NCI-H2227 (cell line): ENCODE results near the gene PPM1M.
"Not testable (repeated sequence)": the region's sequence is repeated elsewhere in the genome, so short reads cannot be mapped to it uniquely, and the experiment has no call there.

ENCODE experiments used
- DNase-seq: peaks from one replicate; lab custom pipeline; 2025; ENCODE audit not compliant: unreplicated experiment; lab: John Stamatoyannopoulos, UW

PPM1M gene

DNA sequence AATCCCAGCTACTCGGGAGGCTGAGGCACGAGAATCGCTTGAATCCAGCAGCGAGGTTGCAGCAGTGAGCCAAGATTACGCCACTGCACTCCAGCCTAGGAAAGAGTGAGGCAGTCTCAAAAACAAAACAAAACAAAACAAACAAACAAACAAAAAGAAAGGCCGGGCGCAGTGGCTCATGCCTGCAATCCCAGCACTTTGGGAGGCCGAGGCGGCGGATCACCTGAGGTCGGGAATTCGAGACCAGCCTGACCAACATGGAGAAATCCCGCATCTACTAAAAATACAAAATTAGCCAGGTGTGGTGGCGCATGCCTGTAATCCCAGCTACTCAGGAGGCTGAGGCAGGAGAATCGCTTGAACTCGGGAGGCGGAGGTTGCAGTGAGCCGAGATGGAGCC is 29.2 kb downstream of the PPM1M start:
- DNase-seq, result not testable (repeated sequence)

DNA sequence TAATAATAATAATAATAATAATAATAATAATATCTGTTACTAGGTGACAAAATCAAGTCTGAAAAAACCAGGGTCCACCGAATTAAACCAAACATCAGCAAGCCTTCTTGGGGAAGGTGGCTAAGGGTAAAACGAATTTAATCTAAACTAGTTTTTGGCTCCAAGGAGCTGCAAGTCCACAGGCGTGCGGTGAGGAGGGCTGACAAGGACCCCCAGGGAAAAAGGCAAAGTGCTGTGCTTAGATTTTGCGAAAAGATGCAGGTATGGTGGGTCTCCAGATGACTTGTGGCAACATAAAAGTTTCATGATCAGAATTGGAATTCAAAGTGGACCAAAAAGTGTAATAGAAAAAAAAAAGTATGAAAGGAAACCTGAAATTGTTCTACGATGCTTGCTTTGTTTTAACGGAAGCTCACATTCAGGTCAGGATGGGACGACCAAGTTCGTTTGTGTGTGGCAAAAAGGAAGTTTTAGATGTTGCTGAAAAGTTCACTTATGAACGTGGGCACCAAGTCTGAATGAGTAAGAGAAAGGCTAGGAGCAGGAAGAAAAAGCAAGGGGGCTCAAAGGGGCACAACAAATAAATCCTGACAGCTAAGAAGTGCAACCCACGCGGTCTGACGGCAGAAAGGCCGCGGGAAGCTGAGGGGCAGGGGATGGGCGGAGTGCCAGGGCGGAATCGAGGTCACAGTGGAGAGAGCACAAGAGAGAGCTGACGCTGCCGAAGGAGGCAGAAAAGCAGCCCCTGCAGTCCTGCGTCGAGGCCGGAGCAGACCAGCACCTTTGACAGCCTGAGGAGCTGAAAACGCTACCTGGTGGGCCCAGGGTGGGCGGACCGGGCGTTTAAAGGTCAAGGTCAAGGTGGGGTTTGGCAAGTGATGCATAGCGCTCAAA is 31.8 kb downstream of the PPM1M start:
- DNase-seq, result peak; percentile 30

- peak; percentile 66 for DNase-seq
These were observed 32.5 kb downstream of the PPM1M start for GRCh38 chr3:52277972-52278509.

- DNase-seq, result peak; percentile 94
These were observed 33.0 kb downstream of the PPM1M start, which contains the start of gene WDR82 for GRCh38 chr3:52278510-52279069. Gene WDR82 (minus strand): TSS chr3:52278649. CDS start chr3:52278361, 288 bp downstream.

DNA sequence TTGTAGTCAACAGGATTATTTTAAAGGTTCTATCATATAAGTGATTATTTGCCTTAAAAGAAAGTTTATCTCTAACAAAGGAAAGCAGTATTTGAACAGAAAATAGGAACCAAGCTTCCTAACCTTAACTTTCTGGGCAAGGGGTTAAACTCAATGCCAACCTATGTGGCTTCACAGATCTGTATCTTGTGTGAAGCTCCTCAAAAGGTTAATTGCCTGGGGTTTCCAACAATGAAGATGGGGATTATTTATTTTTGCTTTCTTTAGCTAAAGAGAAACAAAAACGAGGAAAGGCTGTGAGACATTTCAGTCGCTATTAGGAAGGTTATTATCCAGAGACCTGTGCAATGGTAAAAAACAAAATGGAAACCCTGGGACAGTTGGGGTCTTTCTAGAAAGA is 34.0 kb downstream of the PPM1M start:
- DNase-seq, result no peak

DNA sequence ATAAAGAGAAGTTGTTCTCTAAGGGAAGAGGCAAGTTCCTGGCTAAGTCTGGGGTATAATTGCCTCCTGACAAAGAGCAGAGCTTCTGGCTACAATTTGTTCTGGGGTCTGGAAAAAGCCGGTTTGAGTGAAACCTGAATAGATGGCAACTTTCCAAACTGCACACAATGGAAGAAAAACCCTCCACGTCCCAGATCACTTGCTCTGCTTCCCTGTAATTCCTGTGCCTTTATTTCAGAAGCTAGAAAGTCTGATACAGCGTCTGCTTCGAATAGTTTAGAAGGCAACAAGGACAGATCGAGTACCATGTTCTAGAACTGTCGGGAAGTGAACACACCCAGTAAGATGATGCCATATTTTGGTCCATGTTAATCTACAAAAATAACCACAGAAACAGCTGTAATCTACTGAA is 34.5 kb downstream of the PPM1M start:
- DNase-seq, result peak; percentile 56

DNA sequence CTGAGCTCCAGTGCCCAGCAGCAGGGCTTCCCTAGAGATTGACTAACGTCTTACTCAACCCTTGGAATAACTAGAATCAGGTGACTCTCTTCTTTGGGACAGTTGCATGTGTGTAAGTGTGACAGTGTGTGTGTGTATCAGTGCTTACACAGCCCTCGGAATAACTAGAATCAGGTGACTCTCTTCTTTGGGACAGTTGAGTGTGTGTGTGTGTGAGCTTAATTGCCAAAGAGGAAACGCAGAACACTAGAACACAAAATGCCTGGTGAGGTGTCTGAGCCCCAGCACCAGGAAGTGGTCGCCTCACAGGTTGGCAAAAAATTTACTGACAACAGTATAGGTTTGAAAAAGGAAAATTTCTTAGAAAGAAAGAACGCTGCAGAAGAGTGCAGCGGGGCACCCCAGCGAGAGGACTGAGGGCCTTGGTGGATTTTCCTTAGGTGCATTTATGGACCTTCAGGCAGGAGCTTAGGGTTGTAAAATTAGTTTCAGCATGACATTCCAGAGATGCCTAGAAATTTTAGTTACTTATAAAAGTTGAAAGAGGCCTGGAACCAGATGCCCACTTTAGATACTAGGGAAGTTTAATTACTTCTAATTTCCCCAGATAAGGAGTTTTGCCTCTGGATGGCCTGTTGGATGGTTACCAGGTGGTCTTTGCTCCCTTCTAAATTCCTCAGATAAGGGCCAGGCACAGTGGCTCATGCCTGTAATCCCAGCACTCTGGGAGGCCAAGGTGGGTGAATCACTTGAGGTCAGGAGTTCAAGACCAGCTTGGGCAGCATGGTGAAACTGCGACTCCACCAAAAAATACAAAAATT is 36.6 kb downstream of the PPM1M start:
- no peak for DNase-seq

GRCh38 chr3:52283306-52283705 is 37.7 kb downstream of the PPM1M start:
- no peak for DNase-seq

DNA sequence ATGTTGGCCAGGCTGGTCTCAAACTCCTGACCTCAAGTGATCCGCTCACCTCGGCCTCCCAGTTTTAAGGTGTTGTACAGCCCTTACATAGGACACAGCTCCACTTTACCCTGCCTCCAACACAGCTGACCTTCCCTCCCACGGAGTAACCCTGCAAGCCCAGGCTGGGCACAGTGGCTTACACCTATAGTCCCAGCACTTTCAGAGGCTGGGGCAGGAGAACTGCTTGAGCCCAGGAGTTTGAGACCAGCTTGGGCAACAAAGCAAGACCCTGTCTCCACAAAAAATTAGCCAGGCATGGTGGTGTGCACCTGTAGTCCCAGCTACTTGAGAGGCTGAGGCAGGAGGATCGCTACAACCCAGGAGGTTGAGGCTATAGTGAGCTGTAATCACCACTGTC is 38.5 kb downstream of the PPM1M start:
- DNase-seq, result not testable (repeated sequence)

GRCh38 chr3:52286777-52287110 is 41.2 kb downstream of the PPM1M start:
- DNase-seq, result peak; percentile 21

- DNase-seq, result no peak
These were observed 43.1 kb downstream of the PPM1M start for GRCh38 chr3:52288674-52289073.

DNA sequence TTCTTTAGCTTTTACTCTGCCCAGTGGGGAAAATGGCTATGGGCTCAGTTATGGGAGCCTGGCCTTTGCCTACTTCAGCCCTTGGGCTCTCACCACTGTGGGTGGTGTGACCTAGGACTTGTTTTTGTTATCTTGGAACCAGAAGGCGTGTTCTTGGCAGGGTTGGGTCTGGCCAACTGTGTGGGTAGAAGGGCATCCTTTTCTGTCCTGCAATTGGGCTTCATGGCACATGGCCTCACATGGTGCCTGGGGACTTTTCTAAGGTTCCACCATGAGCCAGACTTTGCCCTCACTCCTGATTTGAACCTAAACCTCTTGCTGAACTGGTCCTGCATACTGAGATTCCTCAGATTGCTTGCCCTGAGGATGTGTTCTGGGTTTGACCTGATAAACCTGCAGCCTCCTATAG is 43.8 kb downstream of the PPM1M start:
- no peak for DNase-seq

GRCh38 chr3:52289747-52290595 is 44.4 kb downstream of the PPM1M start:
- DNase-seq, result no peak

DNA sequence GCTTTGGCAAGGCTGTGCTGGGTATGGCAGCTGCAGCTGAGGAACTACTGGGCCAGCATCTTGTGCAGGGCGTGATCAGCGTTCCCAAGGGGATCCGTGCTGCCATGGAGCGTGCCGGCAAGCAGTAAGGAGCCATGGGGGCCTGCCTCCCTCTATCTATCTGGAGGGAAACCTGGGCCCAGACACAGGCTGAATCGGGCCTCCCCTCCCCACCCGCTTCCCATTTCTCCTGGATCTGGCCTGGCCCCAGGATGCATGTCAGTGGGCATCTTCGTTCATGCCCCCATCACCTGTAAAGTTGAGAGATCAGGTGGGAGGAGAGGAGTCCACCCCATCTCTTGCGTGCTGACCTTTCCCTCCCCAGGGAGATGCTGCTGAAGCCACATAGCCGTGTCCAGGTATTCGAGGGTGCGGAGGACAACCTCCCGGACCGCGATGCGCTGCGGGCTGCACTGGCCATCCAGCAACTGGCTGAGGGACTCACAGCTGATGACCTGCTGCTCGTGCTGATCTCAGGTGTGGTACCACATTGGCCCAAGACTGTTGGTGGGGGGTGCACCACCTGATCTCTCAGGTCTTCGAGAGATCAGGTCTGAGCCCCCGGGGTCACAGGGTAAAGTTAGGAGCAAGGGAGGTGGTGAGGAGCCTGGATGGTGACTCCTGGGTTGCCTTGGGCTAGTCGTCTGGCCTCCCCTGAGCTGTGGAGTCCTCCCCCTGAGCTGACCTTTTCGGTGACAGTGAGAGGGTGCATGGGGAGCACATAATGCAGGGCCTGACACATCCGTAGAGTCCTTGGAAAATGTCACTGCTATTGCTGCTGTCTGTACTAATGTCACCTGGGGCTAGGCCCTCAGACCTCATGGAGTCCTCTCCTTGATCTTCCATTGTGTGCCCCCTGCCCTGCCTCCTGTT is 45.3 kb downstream of the PPM1M start:
- DNase-seq, result no peak

- DNase-seq, result peak; percentile 7
These were observed 46.1 kb downstream of the PPM1M start for GRCh38 chr3:52291508-52292181.

DNA sequence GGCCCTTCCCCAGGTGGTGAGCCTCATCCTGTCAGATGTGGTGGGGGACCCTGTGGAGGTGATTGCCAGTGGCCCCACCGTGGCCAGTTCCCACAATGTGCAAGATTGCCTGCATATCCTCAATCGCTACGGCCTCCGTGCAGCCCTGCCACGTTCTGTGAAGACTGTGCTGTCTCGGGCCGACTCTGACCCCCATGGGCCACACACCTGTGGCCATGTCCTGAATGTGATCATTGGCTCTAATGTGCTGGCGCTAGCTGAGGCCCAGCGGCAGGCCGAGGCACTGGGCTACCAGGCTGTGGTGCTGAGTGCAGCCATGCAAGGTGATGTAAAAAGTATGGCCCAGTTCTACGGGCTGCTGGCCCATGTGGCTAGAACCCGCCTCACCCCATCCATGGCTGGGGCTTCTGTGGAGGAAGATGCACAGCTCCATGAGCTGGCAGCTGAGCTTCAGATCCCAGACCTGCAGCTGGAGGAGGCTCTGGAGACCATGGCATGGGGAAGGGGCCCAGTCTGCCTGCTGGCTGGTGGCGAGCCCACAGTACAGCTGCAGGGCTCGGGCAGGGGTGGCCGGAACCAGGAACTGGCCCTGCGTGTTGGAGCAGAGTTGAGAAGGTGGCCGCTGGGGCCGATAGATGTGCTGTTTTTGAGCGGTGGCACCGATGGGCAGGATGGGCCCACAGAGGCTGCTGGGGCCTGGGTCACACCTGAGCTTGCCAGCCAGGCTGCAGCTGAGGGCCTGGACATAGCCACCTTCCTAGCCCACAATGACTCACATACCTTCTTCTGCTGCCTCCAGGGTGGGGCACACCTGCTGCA is 46.9 kb downstream of the PPM1M start:
- DNase-seq, result no peak

- DNase-seq, result no peak
These were observed 48.1 kb downstream of the PPM1M start for GRCh38 chr3:52293491-52294319.
